GM06990 (cell line): ENCODE measurements around the gene MTTP.
"Not testable (repeated sequence)": the region's sequence is repeated elsewhere in the genome, so short reads cannot be mapped to it uniquely, and the experiment has no call there.

Experiments
- DNase-seq: peaks from one replicate; pipeline ENCODE4 v3.0.0-alpha.2; 2011; ENCODE audit not compliant: insufficient read length; ENCODE audit errors: extremely low read depth
- H3K27me3 ChIP-seq: replicated peaks from 2 replicates; pipeline ENCODE4 v1.6.0; 2011; ENCODE audit warnings: low read length; ENCODE audit not compliant: control insufficient read depth, insufficient read depth
- H3K36me3 ChIP-seq: 2 replicates; pipeline ENCODE4 v1.5.1; 2011; ENCODE audit warnings: low read length; ENCODE audit not compliant: control insufficient read depth, insufficient read depth
- H3K4me3 ChIP-seq: replicated peaks from 2 replicates; pipeline ENCODE4 v1.5.1; 2011; ENCODE audit warnings: low read depth, mild to moderate bottlenecking, control low read depth, low read length
- TF ChIP-seq, protein P1 (sequence below): IDR thresholded peaks from 2 replicates; pipeline ENCODE4 v1.5.1; 2011; ENCODE audit warnings: low read length, control low read depth, mild to moderate bottlenecking, inconsistent platforms; ENCODE audit not compliant: insufficient read depth, poor library complexity, severe bottlenecking

The MTTP gene

DNA sequence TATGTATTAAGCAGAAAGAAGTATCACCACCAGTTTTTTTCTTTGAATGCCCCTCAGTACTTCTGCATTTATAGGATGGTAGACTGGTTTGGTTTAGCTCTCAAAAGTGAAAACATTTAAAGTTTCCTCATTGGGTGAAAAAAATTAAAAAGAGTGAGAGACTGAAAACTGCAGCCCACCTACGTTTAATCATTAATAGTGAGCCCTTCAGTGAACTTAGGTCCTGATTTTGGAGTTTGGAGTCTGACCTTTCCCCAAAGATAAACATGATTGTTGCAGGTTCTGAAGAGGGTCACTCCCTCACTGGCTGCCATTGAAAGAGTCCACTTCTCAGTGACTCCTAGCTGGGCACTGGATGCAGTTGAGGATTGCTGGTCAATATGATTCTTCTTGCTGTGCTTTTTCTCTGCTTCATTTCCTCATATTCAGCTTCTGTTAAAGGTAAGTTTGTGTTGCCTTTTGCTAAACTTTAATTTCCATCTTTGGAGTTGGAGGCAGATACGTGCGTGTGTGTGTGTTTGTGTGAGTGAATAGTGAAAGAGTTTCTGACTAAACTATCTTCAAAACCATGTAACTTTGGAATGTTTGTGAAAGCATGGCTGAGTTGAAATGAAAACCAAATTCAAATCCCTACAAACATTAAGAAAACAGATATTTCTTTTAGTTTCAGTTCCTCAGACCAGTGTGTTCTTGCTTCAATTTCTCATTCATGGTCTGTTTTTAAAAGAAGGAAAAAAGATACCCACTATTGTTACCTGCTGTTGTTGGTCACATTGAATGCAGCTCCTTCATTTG lies at the start of gene MTTP:
TSS of gene MTTP (plus strand) at position 295 of the 795 bp plus-strand sequence. CDS start at position 381, 86 bp downstream.
- TF ChIP-seq, protein P1, sequence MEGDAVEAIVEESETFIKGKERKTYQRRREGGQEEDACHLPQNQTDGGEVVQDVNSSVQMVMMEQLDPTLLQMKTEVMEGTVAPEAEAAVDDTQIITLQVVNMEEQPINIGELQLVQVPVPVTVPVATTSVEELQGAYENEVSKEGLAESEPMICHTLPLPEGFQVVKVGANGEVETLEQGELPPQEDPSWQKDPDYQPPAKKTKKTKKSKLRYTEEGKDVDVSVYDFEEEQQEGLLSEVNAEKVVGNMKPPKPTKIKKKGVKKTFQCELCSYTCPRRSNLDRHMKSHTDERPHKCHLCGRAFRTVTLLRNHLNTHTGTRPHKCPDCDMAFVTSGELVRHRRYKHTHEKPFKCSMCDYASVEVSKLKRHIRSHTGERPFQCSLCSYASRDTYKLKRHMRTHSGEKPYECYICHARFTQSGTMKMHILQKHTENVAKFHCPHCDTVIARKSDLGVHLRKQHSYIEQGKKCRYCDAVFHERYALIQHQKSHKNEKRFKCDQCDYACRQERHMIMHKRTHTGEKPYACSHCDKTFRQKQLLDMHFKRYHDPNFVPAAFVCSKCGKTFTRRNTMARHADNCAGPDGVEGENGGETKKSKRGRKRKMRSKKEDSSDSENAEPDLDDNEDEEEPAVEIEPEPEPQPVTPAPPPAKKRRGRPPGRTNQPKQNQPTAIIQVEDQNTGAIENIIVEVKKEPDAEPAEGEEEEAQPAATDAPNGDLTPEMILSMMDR, result no peak
- H3K27me3 ChIP-seq, result no peaks in the 10 kb centered on the region
- no peaks in the 10 kb centered on the region for H3K36me3 ChIP-seq
- DNase-seq, result peak; percentile 24
- no peak within 1 kb of the TSS for H3K4me3 ChIP-seq

DNA sequence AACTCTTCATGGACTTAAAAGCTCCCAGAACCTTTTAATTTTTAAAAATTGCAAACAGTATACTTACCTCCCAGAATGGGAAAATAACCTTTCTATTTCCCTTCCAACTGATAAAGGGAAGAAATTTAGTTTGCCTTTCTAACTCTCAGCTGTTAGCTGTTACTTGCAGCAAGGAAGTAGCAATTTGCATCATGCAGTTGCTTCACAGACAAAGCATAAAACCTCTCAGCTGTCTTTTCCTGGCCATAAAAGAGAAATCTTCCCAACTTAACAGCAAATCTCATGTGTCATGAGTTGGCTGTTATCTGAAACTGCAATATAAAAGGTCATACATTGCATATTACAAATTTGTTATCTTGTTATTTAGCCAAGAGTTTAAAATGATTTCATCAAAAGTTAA lies 45.4 kb upstream of the MTTP start:
- TF ChIP-seq, protein P1, result no peak
- Histone ChIP-seq H3K4me3 (no peak overlapping the region), H3K36me3 (no peaks in the 10 kb centered on the region), H3K27me3 (no peaks in the 10 kb centered on the region)
- DNase-seq, result no peak

DNA sequence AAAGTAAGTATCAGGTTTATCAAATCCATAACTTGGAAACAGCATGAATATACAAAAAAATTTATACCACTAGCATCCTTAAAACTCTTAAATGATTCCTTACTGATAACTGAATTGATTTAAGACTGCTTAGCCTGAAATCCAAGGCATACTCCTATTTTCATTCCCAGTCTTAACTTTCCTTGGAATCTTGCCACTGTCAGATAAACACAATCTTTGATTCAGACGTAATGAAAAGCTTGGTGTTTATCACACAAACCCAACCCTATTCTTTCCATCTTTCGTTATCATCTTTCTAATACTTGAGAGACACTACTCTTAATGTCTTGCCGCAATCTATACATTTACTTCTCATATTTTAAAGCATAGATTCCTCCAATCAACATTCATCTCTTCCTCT lies 44.7 kb upstream of the MTTP start:
- DNase-seq, result no peak
- H3K27me3 ChIP-seq, result no peaks in the 10 kb centered on the region
- H3K36me3 ChIP-seq, result no peaks in the 10 kb centered on the region
- TF ChIP-seq, protein P1, result no peak
- H3K4me3 ChIP-seq, result no peak overlapping the region

DNA sequence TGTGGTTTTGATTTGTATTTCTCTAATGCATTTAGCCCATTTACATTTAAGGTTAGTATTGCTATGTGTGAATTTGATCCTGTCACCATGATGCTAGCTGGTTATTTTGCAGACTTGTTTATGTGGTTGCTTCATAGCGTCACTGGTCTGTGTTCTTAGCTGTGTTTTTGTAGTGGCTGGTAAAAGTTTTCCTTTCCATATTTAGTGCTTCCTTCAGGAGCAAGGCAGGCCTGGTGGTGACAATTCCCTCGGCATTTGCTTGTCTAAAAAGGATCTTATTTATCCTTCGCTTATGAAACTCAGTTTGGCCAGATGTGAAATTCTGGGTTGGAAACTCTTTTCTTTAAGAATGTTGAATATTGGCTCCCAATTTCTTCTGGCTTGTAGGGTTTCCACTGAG lies 39.9 kb upstream of the MTTP start:
- H3K4me3 ChIP-seq, result not testable (repeated sequence)

DNA sequence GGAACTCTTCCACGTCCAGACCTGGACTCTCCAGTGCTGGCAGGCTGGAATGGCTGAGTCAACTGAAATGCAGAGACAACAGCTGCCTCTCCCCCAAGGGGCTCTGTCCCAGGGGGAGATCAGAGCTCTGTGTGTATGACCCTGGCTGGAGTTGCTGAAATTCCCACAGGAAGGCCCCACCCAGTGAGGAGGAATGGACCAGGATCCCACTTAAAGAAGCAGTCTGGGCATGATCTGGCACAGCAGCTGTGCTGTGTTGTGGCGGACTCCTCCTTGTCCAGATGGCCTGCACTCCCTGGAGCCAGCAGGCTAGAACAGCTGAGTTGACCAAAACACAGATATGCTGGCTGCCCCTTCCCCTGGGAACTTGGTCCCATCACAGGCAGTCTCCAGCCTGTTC lies 38.4 kb upstream of the MTTP start:
- Histone ChIP-seq H3K4me3 (no peak overlapping the region), H3K36me3 (no peaks in the 10 kb centered on the region), H3K27me3 (no peaks in the 10 kb centered on the region)
- TF ChIP-seq, protein P1, result no peak
- DNase-seq, result no peak

More for the DNA sequence above, 39.9 kb upstream of the MTTP start:
- H3K27me3 ChIP-seq, H3K36me3 ChIP-seq, DNase-seq: not testable (repeated sequence)

DNA sequence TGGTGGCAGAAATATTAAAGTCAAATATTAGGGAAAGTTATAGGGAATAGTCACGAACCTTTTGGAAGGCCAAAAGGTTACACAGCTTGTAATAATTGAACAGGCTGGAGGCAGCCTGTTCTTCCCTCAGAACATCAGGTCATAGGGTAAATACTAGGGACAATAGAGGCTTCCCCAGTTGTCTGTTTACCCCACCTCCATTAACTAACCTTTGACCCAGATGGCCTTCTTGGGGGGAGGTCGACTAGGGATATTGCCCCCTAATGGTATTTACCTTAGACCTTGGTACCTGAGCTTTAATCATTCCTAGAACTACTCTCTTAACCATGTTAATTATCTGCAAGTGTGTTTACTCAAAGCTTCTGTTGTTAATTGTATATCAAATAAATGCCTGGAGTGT lies 37.8 kb upstream of the MTTP start:
- TF ChIP-seq, protein P1, result no peak
- Histone ChIP-seq H3K27me3 (no peaks in the 10 kb centered on the region), H3K36me3 (no peaks in the 10 kb centered on the region), H3K4me3 (no peak overlapping the region)
- no peak for DNase-seq
